ENCODE results near the gene FAM135A. TPM values are rescaled to one million over a fixed set of nuclear protein-coding genes. Genes with fewer than 3 reads are reported as not detected.

Gene FAM135A
- total and polyA plus RNA-seq, 10 of the 15 experiments (the other 5 are each of a cell fraction or from before 2014, with no cell fraction given) = 3.9 to 24.5 (median 13.7) TPM

GRCh38 chr6:70409216-70409615 is 4.1 kb upstream of the FAM135A start:
- BruUV-seq (replicated peaks) = no TSS peak
- Histone ChIP-seq H3K9ac (ENCODE audit: control insufficient read depth, insufficient read depth, low read length) (no peak overlapping the region), H3K36me3 (ENCODE audit: control insufficient read depth in 2 of 2, insufficient read depth in 2 of 2, low read length in 1 of 2) (no peaks in the 10 kb centered on the region), H3K27me3 (replicated peaks in 1 of 2; ENCODE audit: control insufficient read depth in 2 of 2, insufficient read depth in 2 of 2, low read length in 1 of 2) (no peaks in the 10 kb centered on the region), H3K4me1 (ENCODE audit: control insufficient read depth, insufficient read depth, low read length) (no peaks in the 10 kb centered on the region), H3K4me2 (ENCODE audit: control insufficient read depth, insufficient read depth) (no peak overlapping the region), H3K27ac (ENCODE audit: control insufficient read depth, insufficient read depth) (no peak overlapping the region), H3K79me2 (ENCODE audit: control insufficient read depth, insufficient read depth, low read length) (peaks cover 10% of the 10 kb centered on the region), H3K9me3 (replicated peaks; ENCODE audit: control insufficient read depth, insufficient read depth, low read length) (no peaks in the 10 kb centered on the region), H2AFZ (ENCODE audit: control insufficient read depth, low read depth, low read length) (no peak overlapping the region), H4K20me1 (ENCODE audit: control insufficient read depth, insufficient read depth) (no peaks in the 10 kb centered on the region), H3K4me3 (no peak overlapping the region)
- ATAC-seq = no peak
- SMC1A ChIA-PET (ENCODE audit: uncharacterized antibody, unreplicated experiment) = no interaction called here
- no peak for FAIRE-seq
- in situ Hi-C loops (cut with MboI) = no loop called here
- WGBS (ENCODE audit: insufficient coverage, insufficient replicate concordance, low lambda C conversion rate, missing lambda C conversion rate) = 8% methylated on average over 2 of the region's 2 CpGs
- intact Hi-C loops (cut with micrococcal nuclease; ENCODE audit: unreplicated experiment) = no loop called here
- RAD21 ChIA-PET (ENCODE audit: unreplicated experiment) = no interaction called here
- TF ChIP-seq, protein P1, sequence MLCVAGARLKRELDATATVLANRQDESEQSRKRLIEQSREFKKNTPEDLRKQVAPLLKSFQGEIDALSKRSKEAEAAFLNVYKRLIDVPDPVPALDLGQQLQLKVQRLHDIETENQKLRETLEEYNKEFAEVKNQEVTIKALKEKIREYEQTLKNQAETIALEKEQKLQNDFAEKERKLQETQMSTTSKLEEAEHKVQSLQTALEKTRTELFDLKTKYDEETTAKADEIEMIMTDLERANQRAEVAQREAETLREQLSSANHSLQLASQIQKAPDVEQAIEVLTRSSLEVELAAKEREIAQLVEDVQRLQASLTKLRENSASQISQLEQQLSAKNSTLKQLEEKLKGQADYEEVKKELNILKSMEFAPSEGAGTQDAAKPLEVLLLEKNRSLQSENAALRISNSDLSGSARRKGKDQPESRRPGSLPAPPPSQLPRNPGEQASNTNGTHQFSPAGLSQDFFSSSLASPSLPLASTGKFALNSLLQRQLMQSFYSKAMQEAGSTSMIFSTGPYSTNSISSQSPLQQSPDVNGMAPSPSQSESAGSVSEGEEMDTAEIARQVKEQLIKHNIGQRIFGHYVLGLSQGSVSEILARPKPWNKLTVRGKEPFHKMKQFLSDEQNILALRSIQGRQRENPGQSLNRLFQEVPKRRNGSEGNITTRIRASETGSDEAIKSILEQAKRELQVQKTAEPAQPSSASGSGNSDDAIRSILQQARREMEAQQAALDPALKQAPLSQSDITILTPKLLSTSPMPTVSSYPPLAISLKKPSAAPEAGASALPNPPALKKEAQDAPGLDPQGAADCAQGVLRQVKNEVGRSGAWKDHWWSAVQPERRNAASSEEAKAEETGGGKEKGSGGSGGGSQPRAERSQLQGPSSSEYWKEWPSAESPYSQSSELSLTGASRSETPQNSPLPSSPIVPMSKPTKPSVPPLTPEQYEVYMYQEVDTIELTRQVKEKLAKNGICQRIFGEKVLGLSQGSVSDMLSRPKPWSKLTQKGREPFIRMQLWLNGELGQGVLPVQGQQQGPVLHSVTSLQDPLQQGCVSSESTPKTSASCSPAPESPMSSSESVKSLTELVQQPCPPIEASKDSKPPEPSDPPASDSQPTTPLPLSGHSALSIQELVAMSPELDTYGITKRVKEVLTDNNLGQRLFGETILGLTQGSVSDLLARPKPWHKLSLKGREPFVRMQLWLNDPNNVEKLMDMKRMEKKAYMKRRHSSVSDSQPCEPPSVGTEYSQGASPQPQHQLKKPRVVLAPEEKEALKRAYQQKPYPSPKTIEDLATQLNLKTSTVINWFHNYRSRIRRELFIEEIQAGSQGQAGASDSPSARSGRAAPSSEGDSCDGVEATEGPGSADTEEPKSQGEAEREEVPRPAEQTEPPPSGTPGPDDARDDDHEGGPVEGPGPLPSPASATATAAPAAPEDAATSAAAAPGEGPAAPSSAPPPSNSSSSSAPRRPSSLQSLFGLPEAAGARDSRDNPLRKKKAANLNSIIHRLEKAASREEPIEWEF (IDR thresholded peaks at IDR 0.05; ENCODE audit: insufficient replicate concordance, low read depth, low read length) = no peak
- TF ChIP-seq, protein P2, sequence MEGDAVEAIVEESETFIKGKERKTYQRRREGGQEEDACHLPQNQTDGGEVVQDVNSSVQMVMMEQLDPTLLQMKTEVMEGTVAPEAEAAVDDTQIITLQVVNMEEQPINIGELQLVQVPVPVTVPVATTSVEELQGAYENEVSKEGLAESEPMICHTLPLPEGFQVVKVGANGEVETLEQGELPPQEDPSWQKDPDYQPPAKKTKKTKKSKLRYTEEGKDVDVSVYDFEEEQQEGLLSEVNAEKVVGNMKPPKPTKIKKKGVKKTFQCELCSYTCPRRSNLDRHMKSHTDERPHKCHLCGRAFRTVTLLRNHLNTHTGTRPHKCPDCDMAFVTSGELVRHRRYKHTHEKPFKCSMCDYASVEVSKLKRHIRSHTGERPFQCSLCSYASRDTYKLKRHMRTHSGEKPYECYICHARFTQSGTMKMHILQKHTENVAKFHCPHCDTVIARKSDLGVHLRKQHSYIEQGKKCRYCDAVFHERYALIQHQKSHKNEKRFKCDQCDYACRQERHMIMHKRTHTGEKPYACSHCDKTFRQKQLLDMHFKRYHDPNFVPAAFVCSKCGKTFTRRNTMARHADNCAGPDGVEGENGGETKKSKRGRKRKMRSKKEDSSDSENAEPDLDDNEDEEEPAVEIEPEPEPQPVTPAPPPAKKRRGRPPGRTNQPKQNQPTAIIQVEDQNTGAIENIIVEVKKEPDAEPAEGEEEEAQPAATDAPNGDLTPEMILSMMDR (IDR thresholded peaks at IDR 0.05 in 2 of 3, conservative IDR thresholded peaks at IDR 0.05 in 1 of 3; ENCODE audit: control insufficient read depth in 2 of 3, extremely low read depth in 1 of 3, insufficient read depth in 1 of 3, low read depth in 3 of 3, low read length in 3 of 3) = no peak
- TF ChIP-seq SMARCA5 (IDR thresholded peaks at IDR 0.05) (no peak), TARDBP (IDR thresholded peaks at IDR 0.05; ENCODE audit: borderline replicate concordance) (no peak), POU2F2 (IDR thresholded peaks at IDR 0.05; ENCODE audit: borderline replicate concordance, low read depth, low read length) (no peak), SREBF2 (IDR thresholded peaks at IDR 0.05; ENCODE audit: low read length) (no peak)
- TF ChIP-seq, protein P3, sequence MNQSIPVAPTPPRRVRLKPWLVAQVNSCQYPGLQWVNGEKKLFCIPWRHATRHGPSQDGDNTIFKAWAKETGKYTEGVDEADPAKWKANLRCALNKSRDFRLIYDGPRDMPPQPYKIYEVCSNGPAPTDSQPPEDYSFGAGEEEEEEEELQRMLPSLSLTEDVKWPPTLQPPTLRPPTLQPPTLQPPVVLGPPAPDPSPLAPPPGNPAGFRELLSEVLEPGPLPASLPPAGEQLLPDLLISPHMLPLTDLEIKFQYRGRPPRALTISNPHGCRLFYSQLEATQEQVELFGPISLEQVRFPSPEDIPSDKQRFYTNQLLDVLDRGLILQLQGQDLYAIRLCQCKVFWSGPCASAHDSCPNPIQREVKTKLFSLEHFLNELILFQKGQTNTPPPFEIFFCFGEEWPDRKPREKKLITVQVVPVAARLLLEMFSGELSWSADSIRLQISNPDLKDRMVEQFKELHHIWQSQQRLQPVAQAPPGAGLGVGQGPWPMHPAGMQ (IDR thresholded peaks at IDR 0.05; ENCODE audit: borderline replicate concordance) = no peak
- CTCF ChIA-PET = no interaction called here
- no peak for DNase-seq (ENCODE audit: low read depth, low spot score)
- POLR2A ChIA-PET = no interaction called here

All from GM12878 (cell line).